BE2C (cell line): ENCODE results near the gene TK2.

Experiments
- DNase-seq: peaks from one replicate; pipeline ENCODE4 v3.0.0-alpha.2; 2020
- H3K27me3 ChIP-seq: fragments of 250-450 bp; sonication (Bioruptor Pico); 2 replicates; pipeline ENCODE4 v1.5.1; 2020; ENCODE audit warnings: mild to moderate bottlenecking
- H3K36me3 ChIP-seq: fragments of 250-450 bp; sonication (Bioruptor Pico); 2 replicates; pipeline ENCODE4 v1.5.1; 2020; ENCODE audit warnings: mild to moderate bottlenecking
- H3K4me1 ChIP-seq: fragments of 250-450 bp; sonication (Bioruptor Pico); 2 replicates; pipeline ENCODE4 v1.5.1; 2020
- H3K4me3 ChIP-seq: 2 replicates; pipeline ENCODE4 v1.5.1; 2011; ENCODE audit warnings: low read depth, low read length
- H3K9me3 ChIP-seq: fragments of 250-450 bp; sonication (Bioruptor Pico); 2 replicates; pipeline ENCODE4 v1.5.1; 2020
- TF ChIP-seq, protein P1 (sequence below): IDR thresholded peaks from 2 replicates; pipeline ENCODE4 v1.5.1; 2012; ENCODE audit warnings: mild to moderate bottlenecking, low read depth, low read length

TK2 gene

DNA sequence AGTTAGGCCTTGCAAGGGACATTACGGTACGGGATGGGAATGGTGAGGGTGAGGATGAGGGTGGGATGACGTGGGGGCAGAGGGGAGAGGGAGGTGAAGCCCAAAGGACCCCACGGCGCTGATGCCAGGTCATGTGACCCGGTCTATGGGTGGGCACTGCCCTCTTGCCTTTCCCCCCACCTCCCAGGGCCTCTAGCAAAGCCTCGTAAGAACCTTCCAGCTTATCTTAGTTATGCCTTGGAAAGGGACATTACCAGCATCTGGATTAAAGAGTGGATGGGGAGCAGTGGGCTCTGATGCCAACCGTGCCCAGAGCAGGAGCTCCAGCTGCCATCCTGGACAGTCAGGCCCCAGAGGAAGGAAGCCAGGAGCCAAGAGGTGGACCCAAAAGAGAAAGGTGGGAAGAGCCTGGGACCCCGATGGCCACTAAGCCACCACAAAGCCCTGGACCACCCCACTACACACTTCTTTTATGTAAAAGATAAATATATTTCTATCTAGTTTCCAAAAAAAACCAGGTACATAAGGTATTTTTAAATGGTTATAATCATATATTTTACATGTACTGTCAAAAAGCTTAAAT lies 40.9 kb downstream of the TK2 start:
- TF ChIP-seq, protein P1, sequence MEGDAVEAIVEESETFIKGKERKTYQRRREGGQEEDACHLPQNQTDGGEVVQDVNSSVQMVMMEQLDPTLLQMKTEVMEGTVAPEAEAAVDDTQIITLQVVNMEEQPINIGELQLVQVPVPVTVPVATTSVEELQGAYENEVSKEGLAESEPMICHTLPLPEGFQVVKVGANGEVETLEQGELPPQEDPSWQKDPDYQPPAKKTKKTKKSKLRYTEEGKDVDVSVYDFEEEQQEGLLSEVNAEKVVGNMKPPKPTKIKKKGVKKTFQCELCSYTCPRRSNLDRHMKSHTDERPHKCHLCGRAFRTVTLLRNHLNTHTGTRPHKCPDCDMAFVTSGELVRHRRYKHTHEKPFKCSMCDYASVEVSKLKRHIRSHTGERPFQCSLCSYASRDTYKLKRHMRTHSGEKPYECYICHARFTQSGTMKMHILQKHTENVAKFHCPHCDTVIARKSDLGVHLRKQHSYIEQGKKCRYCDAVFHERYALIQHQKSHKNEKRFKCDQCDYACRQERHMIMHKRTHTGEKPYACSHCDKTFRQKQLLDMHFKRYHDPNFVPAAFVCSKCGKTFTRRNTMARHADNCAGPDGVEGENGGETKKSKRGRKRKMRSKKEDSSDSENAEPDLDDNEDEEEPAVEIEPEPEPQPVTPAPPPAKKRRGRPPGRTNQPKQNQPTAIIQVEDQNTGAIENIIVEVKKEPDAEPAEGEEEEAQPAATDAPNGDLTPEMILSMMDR = no peak
- DNase-seq = no peak
- peaks cover 9% of the 10 kb centered on the region for H3K4me1 ChIP-seq
- H3K27me3 ChIP-seq = no peaks in the 10 kb centered on the region
- H3K36me3 ChIP-seq = no peaks in the 10 kb centered on the region
- no peaks in the 10 kb centered on the region for H3K9me3 ChIP-seq
- H3K4me3 ChIP-seq = no peak overlapping the region

DNA sequence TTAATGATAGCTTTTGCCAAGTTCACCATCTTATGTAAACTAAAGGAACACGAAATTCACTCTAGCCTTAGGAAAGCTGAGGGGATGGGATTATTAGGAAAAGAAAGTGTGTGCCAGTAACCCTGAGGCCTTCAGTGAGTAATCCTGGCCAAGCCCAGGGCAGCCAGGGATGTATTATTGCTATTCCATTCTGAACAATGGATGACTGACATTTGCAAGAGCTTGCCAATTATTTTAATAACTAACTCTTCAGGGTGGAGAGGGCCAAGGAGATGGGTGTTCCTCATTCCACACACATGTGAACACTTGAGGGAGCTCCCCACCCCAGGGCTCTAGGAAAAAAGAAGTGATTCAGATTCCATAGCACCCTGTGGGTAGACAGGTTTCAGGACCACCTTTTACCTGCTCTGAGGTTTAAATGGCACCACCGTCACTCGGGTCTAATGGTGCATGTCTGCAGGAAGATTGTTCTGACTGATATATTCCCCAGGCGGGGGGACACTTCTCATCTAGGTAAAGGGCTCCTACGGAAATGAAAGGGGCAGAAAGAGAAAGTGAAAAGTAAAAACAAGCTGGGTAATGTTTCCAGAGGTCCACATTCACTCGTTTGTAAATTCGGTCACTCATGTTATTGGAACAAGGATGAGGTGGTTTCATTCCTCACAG lies 41.5 kb downstream of the TK2 start:
- no peak for DNase-seq
- peaks cover 9% of the 10 kb centered on the region for H3K4me1 ChIP-seq
- H3K9me3 ChIP-seq = no peaks in the 10 kb centered on the region
- H3K4me3 ChIP-seq = no peak overlapping the region
- H3K36me3 ChIP-seq = no peaks in the 10 kb centered on the region
- H3K27me3 ChIP-seq = no peaks in the 10 kb centered on the region
- TF ChIP-seq, protein P1 = no peak

DNA sequence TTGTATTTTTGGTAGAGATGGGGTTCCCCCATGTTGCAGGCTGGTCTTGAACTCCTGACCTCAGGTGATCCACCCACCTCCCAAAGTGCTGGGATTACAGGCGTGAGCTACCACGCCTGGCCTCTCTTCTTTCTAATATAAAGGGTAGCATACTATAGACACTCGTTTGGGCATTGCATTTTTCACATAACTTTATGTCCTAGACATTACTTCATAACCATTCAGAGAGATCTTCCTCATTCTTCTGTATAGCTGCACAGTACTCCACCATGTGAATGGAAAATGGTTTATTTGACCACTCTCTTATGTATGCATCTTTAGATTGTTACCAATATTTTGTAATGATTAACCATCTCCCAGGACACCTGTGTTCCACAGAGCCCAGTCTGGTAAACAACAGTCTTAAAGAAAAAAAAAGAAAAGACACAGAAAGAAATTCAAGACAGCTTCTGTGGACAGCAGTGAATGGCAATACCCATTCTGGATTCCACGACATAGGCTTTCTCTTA lies 42.1 kb downstream of the TK2 start:
- Histone ChIP-seq H3K4me3 (no peak overlapping the region), H3K36me3 (no peaks in the 10 kb centered on the region), H3K9me3 (no peaks in the 10 kb centered on the region), H3K4me1 (peaks cover 9% of the 10 kb centered on the region), H3K27me3 (no peaks in the 10 kb centered on the region)
- DNase-seq = no peak
- TF ChIP-seq, protein P1 = no peak

DNA sequence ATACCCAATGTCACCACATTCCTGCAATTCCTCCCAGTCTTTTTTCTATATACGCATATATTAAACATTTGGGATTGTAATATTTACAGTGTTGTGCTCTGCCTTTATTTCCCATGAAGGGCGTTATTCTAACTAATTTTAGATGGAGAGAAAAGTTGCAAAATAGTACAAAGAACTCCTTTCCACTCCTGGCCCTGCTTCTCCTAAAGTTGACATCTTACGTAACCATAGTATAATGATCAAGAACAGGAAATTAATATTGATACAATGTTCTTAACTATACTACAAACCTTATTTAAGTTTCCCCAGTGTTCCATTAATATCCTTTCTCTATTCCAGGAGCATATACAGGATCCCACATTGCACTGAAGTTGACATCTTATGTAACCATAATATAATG lies 46.3 kb downstream of the TK2 start:
- Histone ChIP-seq H3K9me3 (no peaks in the 10 kb centered on the region), H3K27me3 (no peaks in the 10 kb centered on the region), H3K4me1 (no peaks in the 10 kb centered on the region), H3K4me3 (no peak overlapping the region), H3K36me3 (no peaks in the 10 kb centered on the region)
- TF ChIP-seq, protein P1 = no peak
- no peak for DNase-seq

DNA sequence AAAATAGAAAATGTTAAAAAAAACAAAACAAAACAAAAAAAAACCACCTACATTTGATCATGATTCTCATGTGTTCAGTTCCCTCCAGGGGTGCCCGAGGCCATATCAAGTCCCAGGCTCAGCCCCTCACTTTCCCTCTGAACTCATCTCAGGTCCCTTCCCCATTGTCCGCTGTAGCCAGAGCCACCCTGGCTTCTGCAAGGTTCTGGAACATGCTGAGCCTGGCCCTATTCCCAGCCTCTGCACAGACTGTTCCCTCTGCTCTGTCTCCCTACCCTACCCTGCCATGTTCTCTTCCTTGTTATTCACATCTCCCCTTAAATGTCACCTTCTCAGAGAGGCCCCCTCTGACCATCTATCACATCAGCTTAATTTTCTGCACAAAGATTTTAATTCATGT lies 46.9 kb downstream of the TK2 start:
- Histone ChIP-seq H3K27me3 (no peaks in the 10 kb centered on the region), H3K9me3 (no peaks in the 10 kb centered on the region), H3K4me3 (no peak overlapping the region), H3K4me1 (no peaks in the 10 kb centered on the region), H3K36me3 (no peaks in the 10 kb centered on the region)
- TF ChIP-seq, protein P1 = no peak
- no peak for DNase-seq
